ENCODE data around the gene PDE4B. TPM values are rescaled to one million over a fixed set of nuclear protein-coding genes. Genes with fewer than 3 reads are reported as not detected.
A peak's percentile ranks its signal among the peaks of the same experiment; 100 is the strongest.
"Not testable (repeated sequence)": the region's sequence is repeated elsewhere in the genome, so short reads cannot be mapped to it uniquely, and the experiment has no call there.

PDE4B gene
- total RNA-seq, 1 donor from 2014 or later, result 1.6 TPM

DNA sequence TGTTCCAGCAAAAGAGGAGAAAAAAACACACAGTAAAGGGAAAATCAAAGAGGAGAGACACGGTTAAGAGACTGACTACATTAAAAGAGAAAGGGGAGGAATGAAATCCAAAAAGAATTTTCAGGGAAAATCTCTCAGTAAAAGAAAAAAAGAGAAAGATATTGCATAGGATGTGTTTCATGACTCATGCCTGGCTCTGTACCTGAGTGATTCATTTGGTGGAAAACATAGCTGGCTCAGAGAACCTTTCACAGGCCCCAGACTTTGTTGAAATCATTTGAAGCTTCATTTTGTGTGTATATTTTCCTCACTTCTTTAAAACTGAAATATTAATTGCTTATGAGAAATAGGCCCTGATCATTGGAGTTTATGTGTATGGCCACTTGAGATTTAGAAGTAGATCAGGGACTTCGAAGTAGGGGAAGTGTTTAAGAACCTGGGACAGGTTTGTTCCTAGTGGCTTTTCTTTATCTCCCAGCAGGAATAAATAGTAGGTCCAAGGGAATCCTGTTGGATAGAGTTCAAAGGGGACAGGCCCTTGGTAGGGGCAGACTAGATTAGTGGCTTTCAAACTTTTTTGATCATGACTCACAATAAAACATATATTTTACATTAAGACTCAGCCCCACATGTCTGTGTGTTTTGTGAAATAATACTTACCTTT lies 502.1 kb downstream of the PDE4B start:
- peak; percentile 83 for ATAC-seq

DNA sequence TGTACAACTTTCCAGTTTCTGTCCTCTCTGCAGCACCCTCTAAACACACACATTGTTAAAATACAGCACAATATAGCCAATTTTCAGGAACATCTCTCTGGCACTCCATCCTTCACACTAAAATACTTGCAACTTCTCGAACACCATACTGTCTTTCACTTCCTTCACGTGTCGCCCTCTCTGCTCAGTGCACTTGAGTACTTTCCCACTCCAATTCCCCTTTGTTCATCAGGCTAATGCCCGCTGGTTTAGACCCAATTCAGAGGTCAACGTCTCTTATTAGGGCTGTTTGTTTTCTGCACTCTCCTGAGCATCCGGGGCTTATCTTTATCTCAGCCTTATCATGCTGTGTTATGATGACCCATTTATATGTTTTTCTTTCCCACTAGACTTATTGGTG lies 503.1 kb downstream of the PDE4B start:
- no peak for ATAC-seq

DNA sequence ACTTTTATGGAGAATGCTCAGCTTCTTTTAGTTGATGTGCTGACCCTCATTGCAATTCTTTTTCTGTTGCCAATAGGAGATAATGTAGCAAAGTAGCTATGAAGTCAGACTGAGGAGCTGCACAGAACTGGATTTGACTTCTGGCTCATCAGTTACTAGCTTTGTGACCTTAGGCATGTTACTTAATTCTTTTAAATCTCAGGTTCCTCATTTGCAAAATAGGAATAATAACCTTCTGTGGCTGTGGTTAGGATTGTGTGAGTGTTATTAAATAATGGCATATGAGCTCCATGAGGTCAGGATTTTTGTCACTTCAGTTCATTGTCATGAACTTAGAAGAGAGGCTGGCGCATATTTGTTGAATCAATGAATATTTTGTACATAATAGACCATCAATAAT lies 503.7 kb downstream of the PDE4B start:
- ATAC-seq, result no peak

DNA sequence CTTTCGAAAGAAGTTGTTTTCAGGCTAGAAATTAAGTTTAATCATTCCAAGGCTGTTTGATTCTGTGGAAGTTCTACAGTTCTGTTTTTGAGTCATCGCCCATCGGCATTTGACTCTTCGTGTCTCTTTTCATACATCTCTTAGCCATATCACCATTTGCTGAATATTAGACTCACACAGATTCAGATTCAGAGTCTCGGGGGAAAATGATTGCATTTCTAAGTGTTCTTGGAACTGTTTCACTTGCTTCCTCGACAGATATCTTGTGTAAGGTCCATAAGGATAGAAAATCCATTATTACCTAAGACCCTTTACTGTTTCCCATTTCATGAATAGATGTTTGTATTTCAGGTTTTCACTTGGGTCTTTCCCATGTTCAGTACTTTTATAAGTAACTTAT lies 504.3 kb downstream of the PDE4B start:
- no peak for ATAC-seq

DNA sequence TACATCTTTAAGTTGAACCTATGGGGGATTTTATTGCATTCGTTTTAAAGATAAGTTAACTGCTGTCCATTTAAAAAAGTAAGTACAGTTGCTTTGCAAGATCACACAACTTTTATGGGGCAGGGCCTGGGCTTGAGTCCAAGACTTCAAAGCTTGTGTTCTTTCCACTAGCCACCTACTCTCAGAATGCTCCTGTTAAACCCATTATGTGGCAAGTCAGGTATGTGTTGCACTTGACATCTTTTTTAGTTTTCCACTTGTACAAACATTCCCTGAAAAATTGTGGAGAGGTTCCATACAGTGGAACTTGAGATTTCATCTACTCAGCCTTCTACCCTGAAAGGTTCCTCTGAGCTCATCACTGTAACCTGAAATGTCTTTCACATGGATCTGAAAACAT lies 505.8 kb downstream of the PDE4B start:
- no peak for ATAC-seq

DNA sequence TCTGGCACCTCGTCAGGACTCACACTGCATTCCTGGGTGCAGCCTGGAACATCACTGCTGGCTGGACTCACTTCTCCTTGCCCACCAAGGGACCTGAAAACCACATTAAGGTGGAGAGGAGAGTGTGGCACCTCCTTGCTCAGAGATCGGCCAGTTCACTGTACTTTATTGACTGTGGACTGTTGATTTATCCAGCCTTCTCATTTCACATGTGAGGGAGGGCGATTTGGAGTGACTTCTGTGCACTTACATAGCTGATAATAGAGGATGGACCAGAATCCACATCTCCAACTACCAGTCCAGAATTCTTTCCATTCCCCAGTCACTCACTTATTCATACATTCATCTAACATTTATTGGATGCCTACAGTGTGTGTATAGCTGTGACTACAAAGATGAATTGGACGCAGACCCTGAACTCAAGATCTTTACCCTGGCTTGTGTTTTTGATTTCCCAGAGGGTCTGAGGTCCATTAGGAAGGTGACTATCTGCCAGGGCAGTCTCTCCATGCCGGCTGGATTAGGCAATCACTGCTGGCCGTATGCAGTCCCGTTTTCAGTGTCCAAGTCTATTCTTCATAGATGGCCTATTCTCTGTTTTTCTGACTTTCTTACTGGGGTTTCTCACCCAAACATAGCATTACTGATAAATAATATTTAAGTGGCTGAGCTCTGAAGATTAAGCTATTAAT lies 507.7 kb downstream of the PDE4B start:
- no peak for ATAC-seq

DNA sequence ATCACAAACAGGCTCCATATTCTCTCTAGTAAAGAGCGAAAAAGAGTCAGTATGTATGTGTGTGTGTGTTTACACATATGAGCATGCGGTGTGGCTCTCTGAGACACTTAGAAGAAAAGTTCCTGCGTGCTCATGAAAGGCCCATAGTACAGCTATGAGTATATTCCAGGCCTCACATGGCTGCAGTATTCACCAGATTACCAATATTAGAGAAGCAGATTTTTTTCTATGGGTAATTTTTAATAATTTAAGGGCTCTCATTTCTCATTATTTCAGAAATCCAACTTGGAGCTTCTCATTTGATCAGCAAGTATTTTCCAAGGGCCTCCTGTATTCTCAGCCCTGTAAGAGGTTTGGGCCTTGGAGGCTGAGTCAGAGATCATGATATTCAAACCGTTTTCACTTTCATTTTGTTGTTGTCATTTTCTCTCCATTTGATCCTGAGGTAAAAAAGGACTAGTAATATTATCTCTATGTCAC lies 508.3 kb downstream of the PDE4B start:
- ATAC-seq, result no peak

DNA sequence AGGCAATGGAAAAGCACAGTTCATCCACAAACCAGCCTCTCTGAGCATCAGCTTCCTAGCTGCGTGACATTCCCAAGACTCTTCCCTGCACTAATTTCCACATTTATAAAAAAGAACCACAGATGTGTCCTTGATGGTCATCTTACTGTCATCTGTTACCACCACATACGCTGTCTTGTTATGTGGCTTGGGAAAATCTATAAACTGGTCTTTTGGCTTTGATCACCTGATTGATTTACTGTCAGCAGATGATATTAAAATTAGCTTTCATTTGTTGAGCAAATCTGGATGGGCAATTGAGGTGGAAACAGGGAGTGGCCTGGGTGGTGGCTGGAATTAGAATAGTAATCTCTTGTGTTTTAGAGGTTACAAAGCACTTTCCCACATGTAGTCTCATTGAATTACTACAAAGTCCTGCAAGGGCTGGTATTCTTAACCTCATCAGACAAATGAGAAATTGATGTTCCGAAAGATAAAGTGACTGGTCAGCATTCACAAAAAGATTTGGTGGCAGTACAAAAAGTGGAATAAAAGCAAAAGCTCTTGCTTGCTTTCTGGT lies 509.6 kb downstream of the PDE4B start:
- ATAC-seq, result no peak

DNA sequence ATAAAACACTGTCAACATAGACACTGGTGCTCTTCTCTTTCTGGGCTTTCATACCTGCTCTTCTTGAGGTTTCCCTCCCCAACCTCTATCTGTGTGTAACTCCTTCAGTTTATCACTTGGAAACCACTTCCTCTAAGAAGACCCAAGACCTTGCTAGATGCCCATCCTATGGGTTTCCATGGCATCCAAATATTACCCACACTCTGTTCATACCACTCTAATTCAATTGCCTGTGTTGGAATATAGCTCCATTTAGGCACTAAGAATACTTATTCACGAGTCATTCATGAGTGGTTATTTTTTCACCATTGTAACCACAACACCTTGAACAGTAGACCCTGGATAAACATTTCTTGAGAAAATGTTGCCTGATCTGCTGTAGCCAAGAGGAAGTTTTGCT lies 510.1 kb downstream of the PDE4B start:
- no peak for ATAC-seq

DNA sequence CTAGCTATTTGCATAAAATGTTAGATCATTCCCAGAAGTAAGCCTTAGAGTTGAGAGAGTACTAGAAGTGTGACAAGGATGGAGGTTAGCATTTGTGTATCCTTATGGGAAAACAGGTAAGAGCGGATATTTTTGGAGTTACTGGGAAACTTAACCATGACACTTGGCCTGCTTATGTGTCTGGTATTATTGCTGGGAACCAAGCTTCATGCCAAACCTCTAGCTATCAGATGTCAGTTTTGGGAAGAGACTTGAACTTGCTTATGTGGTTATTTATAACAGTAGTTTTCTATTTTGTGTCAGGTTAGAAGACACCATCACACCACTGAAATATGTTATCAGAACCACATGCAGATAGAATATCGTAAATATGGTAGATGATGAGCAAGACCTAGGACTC lies 511.0 kb downstream of the PDE4B start:
- ATAC-seq, result no peak

DNA sequence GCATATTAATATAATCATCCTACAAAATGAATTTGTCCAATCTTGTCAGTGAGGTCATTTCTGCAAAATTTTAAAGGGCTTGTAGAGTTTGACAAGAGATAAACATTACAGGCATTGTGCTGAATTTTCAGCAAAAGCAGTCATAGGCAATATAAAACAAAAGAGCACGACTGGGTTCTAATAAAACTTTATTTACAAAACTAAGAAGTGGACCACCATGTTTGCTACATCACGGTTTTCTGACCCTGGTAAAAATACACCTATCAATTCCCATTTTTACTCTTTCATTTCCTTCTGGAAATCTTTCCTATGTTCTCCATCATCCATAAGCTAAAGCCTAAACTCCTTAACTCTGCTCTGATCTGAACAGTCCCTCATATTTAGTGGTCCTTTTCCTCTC lies 511.4 kb downstream of the PDE4B start:
- ATAC-seq, result no peak

DNA sequence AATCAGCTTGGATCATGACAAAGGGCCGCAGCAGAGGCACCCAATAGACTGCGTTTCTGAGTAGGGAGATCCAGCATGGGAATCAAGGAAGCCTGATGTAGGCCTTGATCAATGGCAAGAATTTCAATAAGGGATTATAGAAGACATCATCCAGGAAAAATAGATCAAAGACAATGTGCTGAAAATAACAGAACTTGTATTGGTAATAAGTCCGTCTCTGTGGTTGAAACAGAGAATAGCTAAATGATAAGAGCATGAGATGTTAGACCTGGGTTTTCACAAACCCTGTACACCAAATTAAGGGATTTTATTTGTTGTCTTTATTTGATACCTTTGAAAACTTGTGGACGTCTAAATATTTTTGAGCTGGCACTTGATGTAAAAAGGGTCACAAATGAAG lies 513.2 kb downstream of the PDE4B start:
- no peak for ATAC-seq

DNA sequence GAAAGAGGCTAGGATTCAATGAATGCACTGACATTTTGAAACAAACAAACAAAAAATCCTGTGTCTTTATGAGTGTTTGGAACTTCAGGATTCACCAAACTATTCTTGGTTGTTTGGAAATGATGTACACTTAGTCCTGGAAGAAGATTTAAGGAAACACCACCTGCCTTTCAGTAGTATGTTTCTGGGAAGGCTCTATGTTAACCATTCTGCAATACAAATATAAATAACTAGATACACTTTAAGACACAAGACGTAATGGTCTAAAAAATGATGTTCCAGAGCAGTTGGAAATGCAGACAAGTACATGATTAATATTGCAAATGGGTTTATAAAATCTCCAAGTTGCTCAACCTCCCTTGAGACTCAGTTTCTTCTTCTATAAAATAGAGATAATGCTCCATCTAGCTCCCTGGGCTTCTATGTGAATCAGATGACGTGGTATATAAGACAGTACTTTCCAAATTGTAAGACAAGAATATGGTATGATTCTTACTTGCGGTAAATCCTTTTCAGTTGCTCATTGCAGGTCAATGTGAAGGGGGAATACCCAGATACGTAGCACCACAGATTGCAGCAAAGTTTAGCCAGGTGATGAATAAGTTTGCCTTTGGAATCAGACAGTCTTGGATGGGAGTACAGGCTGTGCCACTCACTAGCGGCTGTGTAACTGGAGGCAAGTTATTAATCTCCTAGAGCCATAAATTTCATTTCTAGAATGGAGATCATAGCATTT lies 516.5 kb downstream of the PDE4B start:
- no peak for ATAC-seq

DNA sequence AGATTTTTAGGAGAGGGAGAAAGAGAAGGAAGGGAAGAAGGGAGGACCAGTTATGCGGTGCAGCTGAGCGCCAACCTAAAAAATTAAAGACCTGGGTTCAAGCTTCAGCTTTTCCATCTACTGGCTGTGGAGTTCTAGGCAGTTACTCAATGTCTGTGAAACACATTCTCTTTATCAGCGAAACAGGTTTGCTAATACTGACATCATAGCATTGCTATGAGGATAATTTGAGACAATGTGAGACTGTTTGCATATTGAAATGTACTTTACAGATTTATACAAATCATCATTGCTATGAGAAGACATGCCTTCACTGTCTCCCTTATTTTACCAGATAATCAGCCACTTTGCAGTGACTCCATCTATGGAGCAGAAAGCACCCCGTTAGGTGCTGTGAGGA lies 518.4 kb downstream of the PDE4B start:
- ATAC-seq, result no peak

DNA sequence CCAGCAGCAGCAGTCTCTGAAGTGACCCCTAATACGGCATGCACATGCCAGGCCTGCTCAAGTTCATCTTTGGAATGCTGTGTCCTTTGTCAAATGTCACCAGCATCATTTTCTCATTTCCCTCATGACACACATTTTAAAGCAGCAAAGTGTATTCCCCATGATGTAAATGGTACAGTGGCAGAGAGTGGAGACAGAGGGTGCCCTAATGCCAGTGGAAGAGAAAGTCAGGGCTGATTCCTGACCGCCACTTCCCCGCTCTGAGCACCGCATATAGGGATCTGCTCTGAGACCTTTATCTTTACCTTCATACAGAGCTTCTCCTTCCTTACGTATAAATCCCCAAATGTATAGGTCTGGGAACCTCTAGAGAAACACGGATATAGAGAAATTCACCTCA lies 518.9 kb downstream of the PDE4B start:
- no peak for ATAC-seq

DNA sequence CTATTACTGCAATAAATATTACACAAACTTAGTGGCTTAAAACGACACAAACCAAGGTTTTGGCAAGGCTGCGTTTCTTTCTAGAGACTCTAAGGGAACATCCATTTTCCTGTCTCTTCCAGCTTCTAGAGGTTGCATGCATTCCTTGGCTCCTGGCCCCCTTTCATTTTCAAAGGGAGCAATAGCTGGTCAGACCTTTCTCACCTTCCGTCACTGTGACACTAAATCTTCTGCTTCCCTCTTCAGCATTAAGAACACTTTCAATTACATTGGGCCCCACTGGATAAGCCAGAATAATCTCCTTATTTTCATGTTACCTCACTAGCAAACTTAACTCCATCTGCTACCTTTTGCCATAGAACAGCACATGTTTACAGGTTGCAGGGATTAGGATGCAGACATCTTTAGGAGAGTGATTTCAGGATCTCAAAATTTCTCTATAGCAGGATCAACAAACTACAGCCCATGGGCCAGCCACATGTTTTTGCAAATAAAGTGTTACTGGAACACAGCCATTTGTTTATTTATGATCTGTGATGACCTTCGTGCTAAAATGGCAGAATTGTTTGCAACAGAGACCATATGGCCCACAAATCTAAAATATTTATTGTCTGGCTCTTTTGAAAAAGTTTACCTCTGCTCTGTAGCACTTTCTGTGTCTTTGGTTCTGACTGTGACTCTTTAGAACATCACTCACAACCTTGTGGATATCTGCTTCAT lies 519.7 kb downstream of the PDE4B start:
- no peak for ATAC-seq

DNA sequence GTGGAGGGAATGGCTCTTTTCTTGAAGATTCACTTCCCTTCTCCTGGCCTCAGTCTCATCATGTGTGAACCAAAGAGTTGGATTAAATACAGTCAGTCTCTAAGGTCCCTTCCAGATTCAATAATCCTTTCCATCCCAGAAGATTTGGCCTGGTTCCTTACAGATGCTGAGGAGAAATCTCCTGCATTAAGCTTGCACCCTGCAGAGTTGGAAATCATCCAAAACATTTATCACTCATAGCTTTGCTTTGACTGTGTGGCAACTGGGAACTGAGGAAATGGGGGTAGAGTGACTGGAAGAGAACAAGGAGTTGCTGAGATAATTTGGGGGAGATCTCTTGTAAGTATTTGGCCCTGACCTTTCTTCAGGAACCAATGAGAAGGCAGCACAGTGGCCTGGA lies 520.7 kb downstream of the PDE4B start:
- ATAC-seq, result no peak

DNA sequence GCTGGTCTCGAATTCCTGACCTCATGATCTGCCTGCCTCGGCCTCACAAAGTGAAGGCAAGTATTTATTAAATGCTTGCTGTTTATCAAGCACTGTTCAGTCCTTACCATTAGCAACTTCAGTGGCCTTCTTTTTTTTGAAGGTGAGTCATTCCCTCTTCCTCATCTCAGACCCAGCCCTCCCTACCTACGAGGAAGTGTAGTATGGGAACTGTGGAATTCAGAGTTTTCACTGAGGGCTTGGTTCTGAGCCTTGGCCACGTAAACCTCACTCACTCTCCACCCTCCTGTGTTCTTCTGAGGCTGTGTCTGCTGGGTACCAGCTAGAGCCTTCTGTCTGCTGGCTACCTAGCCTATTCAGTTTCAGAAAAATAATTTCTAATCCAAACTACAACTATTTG lies 523.0 kb downstream of the PDE4B start:
- ATAC-seq, result peak; percentile 96

DNA sequence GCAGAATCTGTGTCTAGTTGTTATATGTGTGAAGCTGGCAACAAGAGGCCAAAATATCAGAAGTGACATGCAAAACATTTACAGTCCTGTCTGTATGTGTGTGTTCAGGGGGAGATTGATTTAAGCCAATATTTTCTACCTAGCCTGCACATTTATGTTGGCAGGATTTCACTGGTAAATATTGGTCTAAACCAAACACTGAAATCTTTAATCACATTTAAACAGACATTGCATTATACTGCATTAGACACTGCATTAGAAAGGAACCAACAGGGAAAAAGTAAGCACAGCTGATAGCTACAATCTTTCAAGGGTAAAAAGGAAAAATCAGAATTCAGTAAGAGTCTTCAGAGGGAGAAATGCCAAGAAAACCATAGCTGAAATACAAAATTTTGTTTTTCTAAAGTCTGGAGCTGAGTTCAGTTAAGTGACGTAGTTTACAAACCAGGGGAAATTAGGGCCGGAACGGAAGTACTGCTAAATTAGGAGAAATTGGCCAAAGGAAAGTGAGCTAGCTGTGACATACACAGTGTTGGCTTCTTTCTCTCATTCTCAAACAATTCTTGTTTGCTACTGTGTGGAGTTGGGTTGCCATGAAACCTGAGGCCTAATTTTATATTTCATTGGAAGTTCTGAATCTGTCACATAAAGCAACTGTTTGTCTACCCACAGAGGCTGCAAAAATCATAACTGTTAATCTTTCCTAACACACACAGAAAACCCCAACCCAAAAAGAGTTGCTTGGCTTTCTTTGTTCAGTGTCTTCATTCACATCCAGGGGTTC lies 524.0 kb downstream of the PDE4B start:
- no peak for ATAC-seq

DNA sequence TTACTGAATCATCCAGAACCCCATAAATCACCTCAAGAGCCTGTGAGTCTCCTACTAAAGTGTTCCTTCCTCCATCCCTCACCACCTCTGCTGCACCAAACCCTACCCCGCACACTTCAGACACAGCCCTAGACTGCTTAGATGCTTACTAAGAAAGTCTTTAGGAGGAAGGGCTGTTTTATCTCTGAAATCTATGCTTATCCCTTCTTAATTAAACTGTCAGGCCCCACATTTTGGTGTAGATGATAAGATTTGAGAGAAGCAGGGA lies 524.5 kb downstream of the PDE4B start:
- no peak for ATAC-seq

DNA sequence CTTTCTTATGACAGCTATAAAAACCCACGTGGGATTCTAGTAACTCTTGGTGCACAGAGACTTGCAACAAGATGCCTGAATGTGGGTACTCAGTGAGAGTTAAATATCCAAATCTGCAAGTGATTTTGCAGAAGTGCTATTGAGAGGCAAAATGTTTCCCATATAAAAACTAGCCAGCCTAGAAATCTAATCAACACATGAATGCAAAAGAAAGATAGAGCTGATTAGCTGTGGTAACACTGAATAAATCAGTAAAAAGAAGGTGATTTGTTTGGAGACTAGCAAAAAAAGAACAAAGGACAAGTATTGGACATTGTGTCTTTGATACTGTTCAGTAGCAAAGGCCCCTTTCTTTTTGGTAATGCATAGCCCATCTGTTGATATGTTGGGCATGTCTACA lies 527.5 kb downstream of the PDE4B start:
- no peak for ATAC-seq

DNA sequence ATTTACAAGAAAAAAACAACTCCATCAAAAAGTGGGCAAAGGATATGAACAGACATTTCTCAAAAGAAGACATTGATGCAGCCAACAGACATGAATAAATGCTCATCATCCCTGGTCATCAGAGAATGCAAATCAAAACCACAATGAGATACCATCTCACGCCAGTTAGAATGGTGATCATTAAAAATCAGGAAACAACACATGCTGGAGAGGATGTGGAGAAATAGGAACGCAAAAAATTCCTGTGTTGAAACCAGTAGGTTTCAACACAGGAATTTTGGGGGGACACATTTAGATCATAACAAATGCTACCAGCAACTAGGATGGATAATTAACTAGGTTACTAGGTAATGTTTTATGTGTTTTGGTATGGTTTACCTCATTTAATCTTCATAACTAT lies 529.8 kb downstream of the PDE4B start:
- not testable (repeated sequence) for ATAC-seq
